Medulla oblongata (tissue), 1 donor: ENCODE data around the gene PBX4.

Source experiments
- DNase-seq: peaks from one replicate; pipeline ENCODE4 v3.0.0-alpha.2; 2015; ENCODE audit errors: extremely low spot score

Gene PBX4

GRCh38 chr19:19558055-19558454 lies 60.4 kb downstream of the PBX4 start:
- DNase-seq: no peak

DNA sequence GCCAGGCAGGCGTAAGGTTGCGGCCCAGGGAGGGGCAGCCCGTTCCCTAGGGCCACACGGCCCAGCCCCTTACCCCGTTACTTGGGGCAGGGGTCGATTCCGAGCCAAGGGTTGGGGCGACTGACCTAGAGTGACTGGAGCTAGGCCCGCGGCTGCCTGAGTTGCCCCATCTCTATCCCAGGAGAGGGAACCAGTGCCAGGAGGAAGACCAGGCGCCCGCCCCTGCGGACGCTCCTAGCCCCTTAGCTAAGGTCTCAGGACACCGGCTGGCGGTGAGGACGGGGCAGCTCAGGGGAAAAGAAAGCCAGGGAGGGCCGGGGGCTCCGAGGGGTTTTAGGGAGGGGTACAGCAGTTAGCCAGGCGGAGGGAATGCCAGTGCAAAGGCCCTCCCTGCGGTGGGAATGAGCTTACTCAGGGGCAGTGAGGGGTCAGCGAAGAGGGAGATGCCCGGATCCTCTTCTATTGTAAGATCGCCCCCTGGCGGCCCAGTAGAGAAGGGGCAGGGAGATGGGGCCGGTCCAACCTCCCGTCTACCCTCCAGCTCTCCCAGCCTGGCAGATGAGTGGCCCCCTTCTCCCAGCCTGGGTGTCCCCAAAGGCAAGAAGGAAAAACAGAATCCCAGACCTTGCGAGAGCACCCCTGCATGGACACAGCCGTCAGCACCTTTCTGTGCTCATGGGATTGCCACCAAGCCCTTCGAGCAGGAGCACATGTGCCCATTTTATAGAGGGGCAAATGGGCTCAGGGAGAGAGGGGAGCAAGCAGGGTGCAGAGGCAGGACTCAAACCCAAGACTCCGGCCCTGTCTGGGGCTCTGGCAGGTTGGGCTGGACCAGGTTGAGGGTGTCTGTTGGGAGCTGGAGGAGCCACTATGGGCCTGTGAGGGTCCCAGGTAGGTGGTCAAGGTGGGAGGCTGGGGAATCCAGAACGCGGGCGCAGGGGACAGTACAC lies 64.1 kb downstream of the PBX4 start:
- peak; percentile 8 for DNase-seq

DNA sequence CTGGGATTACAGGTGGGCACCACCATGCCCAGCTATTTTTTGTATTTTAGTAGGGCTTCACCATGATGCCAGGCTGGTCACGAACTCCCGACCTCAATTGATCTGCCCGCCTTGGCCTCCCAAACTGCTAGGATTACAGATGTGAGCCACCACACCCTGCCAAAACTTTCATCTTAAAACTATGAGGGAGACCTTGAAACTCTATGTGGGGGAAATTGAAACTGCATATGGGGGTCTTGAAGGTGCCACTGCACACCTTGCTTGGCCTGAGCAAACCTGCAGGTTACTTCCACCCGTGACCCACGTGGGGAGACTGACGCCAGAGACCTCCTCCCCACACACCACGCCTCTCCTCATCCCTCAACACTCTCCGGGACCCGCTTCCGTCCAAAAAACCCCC lies 64.8 kb downstream of the PBX4 start:
- DNase-seq: no peak

DNA sequence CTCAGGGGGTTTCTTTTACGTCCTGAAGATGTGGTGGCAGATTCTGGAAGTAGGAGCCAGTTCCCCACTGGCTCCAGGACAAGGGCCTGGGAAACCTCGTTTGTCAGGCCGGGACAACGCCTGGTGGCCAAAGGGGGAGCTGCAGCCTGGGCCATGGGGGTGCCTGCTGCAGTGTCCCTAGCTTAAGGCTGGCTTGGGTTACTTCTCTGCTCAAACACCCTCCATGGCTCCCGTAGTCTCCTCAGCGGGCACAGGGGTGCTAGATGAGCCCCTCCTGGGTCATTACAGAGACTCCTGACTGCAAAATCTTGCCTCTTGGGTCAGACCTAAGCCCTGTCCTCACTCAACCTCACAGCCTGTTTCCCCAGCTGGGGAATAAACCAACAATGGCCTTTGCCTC lies 65.7 kb downstream of the PBX4 start:
- no peak for DNase-seq

DNA sequence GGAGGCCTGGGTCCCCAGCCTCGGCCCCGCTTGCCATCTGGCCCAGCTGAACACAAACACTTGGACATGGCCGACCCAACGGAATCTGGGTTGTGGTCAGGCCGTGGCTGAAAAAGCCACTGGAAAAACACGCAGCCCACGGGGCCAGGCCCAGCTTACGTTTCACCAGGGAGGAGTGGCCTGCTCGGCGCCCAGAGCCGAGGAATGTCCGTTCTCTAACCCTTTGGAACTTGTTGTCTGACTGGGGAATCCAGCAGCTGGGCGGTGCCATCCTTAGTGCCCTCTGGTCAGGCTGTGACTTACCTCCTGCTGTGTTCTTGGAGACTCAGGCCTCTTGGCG lies 66.7 kb downstream of the PBX4 start:
- DNase-seq: no peak

GRCh38 chr19:19550972-19551852 lies 67.3 kb downstream of the PBX4 start:
- DNase-seq: no peak

DNA sequence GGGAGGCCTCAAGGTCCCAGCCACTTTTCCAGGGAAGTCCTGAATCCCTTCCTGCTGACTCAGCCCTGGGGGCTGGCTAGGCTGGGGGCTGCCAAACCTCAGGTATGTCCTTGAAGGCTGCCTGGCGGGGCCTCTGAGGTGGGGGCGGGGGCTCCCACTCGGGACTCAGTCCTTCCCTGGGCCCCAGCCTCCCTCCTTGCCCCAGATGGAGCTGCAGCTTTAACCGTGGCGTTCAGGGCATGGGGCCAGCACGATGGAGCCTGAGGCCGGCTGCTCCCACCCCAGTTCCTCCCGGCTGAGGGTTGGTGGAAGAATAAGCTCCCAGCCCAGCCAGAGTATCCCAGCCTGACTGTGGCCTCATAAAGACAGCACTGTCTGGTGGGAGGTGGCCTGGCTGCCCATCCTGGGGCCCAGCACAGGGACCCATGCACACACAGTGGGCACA lies 68.0 kb downstream of the PBX4 start:
- no peak for DNase-seq

DNA sequence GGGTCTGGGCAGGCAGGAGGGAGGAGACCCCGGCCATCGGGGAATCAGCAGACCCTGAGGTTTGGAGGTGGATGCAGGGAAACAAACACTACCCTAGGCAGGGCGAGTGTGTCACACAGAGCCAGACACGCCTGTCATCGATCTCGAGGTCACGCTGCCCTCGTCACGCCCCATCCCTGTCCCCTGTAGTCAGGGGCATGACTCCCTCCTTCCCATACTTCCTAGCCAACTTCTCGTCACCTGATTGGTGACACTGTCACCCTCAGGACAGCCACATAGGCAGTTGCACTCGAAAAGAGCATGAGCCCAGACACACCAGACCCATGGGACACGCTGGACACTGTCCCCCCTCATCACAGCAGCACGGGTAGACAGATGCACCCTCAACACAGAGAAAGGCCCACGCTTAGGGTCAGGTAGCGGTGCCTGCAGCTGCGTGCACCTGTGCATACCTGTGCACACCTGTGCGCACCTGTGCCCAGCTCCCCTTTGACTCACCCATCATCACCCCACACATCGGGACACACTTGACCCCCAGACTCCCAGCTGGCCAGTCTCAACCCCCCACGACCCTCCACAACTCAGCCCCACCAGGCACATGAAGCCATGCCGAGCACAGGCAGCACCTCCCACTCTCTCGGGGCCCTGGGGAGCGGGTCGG lies 68.6 kb downstream of the PBX4 start:
- no peak for DNase-seq

GRCh38 chr19:19548915-19549759 lies 69.3 kb downstream of the PBX4 start:
- DNase-seq: no peak

DNA sequence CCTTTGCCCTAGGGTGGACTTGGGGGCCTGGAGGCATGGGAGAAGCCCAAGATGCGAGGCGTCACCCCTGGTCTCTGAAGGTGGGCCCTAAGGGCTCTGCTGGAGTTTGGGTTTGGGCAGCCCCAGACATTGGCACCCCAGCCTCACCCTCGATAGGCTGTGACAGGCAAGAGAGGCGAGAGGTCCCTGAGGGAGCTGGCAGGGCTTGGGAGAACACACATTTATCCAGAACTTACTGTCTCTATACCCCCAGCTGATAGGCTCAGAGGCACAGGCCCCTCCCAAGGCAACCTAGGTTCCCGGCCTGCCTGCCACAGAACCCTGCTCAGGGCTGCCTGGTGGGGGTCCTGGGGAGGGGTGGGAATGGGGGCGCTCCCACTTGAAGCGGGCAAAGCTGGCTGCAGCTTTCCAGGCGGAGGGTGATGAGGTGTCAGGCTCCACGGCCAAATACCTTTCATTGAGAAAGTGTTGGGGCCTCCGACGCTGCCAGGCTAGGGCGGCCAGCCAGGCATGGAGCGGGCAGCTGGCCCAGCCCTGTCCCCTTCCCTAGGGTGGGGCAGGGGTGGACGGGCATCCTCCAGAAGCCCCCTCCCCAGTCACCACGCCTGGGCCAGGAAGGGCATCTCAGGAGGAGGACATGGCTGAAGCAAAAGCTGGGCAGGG lies 70.7 kb downstream of the PBX4 start:
- no peak for DNase-seq

- DNase-seq: no peak
Observed at GRCh38 chr19:19546751-19547162, 71.7 kb downstream of the PBX4 start.

DNA sequence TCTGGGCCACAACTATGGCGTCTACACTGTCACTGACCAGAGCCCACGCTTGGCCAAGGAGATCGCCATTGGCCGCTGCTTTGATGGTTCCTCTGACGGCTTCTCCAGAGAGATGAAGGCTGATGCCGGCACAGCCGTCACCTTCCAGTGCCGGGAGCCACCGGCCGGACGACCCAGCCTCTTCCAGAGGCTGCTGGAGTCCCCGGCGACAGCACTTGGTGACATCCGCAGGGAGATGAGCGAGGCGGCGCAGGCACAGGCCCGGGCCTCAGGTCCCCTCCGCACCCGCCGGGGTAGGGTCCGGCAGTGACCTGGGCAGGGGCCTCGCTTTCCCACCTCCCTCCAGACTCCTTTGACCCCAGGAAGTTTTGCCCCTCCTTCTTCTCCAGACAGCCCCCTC lies 72.8 kb downstream of the PBX4 start:
- no peak for DNase-seq

- no peak for DNase-seq
Observed at GRCh38 chr19:19544954-19545591, 73.4 kb downstream of the PBX4 start.

DNA sequence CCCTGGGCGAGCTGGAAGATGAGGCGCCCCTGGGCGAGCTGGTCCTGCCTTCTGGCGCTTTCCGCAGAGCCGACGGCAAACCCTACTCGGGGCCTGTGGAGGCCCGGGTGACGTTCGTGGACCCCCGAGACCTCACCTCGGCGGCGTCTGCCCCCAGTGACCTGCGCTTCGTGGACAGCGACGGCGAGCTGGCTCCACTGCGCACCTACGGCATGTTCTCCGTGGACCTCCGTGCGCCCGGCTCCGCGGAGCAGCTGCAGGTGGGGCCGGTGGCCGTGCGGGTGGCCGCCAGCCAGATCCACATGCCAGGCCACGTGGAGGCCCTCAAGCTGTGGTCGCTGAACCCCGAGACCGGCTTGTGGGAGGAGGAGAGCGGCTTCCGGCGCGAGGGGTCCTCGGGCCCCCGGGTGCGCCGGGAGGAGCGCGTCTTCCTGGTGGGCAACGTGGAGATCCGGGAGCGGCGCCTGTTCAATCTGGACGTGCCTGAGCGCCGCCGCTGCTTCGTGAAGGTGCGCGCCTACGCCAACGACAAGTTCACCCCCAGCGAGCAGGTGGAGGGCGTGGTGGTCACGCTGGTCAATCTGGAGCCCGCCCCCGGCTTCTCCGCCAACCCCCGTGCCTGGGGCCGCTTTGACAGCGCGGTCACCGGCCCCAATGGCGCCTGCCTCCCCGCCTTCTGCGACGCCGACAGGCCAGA lies 74.1 kb downstream of the PBX4 start:
- no peak for DNase-seq

DNA sequence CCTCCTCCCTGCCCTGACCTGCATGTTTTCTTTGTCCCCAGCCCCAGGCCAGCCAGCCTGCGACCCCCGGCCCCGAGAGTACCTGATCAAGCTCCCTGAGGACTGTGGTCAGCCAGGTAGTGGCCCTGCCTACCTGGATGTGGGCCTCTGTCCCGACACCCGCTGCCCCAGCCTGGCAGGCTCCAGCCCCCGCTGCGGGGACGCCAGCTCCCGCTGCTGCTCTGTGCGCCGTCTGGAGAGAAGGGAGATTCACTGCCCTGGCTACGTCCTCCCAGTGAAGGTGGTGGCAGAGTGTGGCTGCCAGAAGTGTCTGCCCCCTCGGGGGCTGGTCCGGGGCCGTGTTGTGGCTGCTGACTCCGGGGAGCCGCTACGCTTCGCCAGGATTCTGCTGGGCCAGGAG lies 74.8 kb downstream of the PBX4 start:
- DNase-seq: no peak

DNA sequence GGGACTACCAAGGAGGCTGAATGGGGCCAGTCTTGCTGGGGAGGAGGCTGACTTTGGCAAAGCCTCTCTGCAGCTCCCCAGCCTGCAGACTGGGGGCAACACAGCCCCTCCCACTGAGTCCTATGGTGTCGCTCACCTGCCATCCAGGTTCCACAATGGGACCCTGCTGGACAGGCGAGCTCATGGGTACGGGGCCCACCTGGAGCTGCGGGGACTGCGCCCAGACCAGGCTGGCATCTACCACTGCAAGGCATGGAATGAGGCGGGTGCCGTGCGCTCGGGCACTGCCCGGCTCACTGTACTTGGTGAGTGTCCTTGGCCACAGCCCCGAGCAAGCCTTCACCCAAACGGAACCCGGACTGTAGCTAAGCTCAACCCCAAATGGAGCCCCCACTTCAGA lies 75.4 kb downstream of the PBX4 start:
- no peak for DNase-seq

DNA sequence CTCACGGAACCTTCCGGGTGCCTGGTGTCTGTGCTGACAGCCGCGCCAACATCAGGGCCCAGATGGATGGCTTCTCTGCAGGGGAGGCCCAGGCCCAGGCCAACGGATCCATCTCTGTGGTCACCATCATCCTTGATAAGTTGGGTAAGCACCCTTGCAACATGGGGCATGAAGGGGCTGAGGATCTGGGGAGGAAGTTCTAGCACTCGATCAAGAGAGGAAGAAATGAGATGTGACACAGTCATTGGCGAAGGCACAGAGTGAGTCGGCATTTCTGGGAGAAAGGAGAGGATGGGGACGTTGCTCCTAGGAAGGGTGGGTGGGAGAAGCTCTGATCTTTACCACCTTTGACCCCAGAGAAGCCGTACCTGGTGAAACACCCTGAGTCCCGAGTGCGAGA lies 76.0 kb downstream of the PBX4 start:
- DNase-seq: no peak

DNA sequence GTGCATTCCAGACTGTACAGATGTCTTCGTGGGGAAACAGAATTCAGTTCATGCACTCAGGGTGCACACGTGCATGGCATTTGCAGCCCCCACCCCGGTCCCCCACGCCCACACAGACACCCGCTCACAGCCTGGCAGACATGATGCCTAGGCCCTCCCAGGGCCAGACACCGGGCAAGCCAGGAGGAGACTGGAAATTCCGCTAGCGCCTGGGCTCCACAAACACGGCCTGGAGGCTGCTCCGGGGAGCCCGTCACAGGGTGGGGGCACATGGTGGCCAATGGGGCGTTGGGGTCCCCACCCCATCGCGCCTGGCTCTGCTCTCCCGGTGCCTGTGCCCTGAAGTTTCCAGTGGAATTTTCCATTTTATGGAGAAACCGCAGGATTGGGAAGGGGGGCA lies 76.9 kb downstream of the PBX4 start:
- no peak for DNase-seq

GRCh38 chr19:19540715-19541515 lies 77.6 kb downstream of the PBX4 start:
- no peak for DNase-seq
